RPMI7951 (cell line): Measurements from ENCODE around the gene SHOC1. TPM values are rescaled to one million over a fixed set of nuclear protein-coding genes. Genes with fewer than 3 reads are reported as not detected.
"Not testable (repeated sequence)": the region's sequence is repeated elsewhere in the genome, so short reads cannot be mapped to it uniquely, and the experiment has no call there.

Source experiments
- DNase-seq: peaks from one replicate; pipeline ENCODE4 v3.0.0-alpha.2; 2012; ENCODE audit warnings: low read depth
- total RNA-seq: library from RNA; depleted of rRNA; stranded (reverse); fragments of >200 nt; shearing (Covaris generic); gene quantifications from 2 replicates; pipeline ENCODE4 v1.2.3, GENCODE V29; 2014; rRNA removed

The SHOC1 gene
- total RNA-seq, 1 experiment from 2014 or later: not detected

GRCh38 chr9:111805262-111805661 is 10.5 kb upstream of the SHOC1 start:
- DNase-seq: no peak

- no peak for DNase-seq
Observed at GRCh38 chr9:111804636-111805035, 9.9 kb upstream of the SHOC1 start.

DNA sequence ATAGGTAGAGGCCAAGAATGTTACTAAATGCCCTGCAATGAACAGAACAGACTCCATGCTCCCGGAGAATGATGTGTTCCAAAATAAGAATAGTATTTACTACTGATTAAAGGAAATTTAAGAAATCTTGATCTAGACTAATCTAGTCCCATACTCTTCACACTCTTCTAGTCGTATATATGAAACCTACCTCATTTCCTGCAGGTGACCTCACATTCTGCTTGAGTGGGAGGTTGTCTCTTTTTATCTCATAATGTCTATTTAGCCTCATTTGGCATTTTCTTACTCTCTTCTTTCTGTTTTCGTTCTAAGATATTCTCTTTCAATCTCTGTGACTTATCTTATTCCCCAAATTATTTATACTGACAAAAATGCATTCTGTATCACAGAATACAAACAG is 9.2 kb upstream of the SHOC1 start:
- DNase-seq: no peak

GRCh38 chr9:111799915-111800526 is 5.3 kb upstream of the SHOC1 start:
- DNase-seq: no peak

DNA sequence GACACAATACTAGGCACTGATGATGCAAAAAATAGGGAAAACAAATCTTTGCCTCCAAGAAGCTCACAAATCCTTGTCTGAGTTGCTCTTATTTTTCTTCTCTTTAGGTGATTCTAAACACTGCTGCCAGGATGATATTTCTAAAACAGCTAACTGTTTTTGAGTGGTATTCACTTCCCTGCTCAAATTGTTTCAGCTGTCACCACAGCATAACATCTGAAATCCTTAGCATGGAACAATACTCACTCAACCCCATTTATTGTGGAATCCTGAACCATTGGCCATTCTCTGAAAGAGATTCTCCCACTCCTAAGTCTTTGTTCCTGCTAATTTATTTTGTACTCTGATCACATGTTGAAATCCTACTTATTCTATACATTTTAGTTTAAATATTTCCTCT is 4.8 kb upstream of the SHOC1 start:
- DNase-seq: no peak

DNA sequence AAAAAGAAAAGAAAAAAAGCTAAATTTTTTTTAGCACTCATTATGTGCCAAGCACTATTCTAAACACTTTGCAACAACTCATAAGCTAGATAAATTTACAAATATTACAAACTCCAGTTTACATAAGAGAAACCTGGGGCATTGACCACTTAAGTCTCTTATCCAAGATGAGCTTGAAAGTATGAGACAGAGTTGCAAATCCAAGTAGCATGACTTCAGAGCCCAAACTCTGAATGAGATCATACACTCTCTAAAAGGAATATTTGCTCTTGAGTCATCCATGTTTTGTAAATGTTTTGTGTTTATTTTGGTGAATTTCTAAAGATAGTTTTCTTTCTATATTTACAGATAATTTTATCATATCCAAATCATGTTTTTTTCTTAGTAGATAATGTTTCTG is 4.0 kb upstream of the SHOC1 start:
- no peak for DNase-seq

DNA sequence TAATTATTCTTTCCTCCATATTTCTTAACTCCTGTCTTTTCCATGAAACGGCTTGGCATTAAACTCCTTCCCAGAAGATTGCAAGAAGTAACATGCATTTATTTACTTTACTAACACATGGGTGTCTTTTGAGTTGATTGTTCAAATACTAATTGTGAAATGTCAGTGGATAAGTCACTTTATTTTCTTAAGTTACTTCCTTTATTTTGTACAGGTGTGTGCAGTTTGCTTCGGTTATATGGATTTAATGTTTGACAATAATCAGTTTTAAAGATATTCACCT is 761 bp upstream of the SHOC1 start:
- no peak for DNase-seq

GRCh38 chr9:111791821-111792220 is 2.9 kb downstream of the SHOC1 start:
- not testable (repeated sequence) for DNase-seq

GRCh38 chr9:111789881-111790280 is 4.9 kb downstream of the SHOC1 start:
- no peak for DNase-seq

DNA sequence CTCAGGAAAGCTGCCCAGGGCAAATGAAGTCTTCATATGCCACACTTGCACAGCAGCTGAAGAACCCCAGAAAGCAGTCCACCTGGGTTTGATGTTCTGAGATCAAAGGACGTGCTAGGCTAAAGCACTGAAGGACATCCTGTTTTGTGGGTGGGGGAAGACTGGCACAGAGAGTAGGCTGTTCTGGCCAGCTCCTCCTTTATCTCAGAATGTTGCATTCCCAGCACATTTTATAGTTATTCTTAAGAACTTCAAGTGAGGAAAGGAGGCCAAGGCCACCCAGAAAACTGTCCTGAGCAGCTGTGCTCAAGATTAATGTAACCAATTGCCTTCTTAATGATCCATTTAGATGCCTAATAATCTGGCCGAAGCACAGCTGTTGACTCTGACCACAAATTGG is 10.9 kb downstream of the SHOC1 start:
- no peak for DNase-seq

DNA sequence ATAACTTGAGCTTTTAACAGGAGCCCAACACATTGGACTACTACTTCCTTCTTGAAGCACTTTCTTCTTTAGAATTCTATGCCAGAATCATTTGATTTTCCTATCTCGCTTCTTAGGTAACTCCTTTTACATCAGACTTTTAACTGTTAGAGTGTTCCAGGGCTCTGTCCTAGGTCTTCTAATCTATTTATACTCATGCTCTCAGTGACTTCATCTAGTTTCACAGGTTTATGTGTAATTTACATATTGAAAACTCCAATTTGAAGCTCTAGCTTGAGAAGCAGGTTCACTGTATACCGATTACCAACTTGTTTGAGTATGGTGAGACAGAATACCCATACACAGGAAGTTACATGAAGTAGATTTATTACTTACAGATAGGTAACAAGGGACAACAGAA is 11.3 kb downstream of the SHOC1 start:
- DNase-seq: no peak

GRCh38 chr9:111766066-111766465 is 28.7 kb downstream of the SHOC1 start:
- DNase-seq: no peak

DNA sequence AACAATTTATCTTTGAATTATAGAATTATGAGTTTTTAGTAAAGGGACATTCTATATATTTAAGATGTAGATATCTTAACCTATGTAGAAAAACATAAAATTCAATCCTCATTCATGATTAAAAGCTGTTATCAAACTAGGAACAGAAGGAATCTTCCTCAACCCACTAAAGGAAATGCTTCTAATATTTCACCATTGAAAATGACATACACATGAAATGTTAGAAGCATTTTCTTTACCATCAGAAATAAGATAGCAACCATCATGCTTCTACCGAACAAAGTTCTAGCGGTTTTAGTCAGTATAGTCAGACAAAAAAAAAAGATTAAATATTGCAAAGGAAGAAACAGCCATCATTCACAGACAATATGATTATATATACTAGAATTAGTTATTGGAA is 32.2 kb downstream of the SHOC1 start:
- no peak for DNase-seq

- DNase-seq: peak; percentile 75
Observed at GRCh38 chr9:111759762-111760639, 34.7 kb downstream of the SHOC1 start.

DNA sequence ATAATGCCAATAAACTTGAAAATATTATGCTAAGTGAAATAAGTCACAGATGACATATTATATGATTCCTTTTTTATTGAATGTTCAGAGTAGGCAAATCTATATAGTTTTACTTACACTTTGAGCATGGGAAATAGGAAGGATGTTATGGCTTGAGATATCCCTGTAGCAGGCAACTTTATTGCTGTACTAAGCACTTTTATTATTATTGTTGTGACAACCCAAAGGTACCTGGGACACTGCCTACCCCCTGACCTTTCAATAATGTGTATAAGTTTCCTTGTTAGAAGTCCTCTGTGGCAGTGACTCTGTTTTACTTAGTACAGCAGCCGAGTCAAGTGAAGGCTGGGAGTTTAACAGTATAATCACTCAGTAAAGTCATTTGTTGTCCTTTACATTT is 39.9 kb downstream of the SHOC1 start:
- DNase-seq: no peak

- no peak for DNase-seq
Observed at GRCh38 chr9:111752455-111752854, 42.3 kb downstream of the SHOC1 start.

Other genes starting within 250 kb of the SHOC1 start
- gene PTGR1, start 195.3 kb downstream of the SHOC1 start, total RNA-seq: 86.5 and 92.4 TPM in 2 replicates
- gene DNAJC25, start 163.6 kb downstream of the SHOC1 start, total RNA-seq: 7.4 and 8.3 TPM in 2 replicates
- gene GNG10, start 133.3 kb downstream of the SHOC1 start, total RNA-seq: 115 TPM in 2 replicates
- gene UGCG, start 101.9 kb upstream of the SHOC1 start, total RNA-seq: 21.7 and 27.8 TPM in 2 replicates